IPS-18c (cell line): ENCODE measurements around the gene M1AP.

Experiments used
- H3K4me3 ChIP-seq: 2 replicates; pipeline ENCODE4 v1.7.0; 2013; ENCODE audit warnings: low read depth, mild to moderate bottlenecking, low read length, moderate library complexity; ENCODE audit not compliant: insufficient read depth
- H3K9me3 ChIP-seq: one replicate; pipeline ENCODE4 v1.6.1; 2013; ENCODE audit warnings: mild to moderate bottlenecking, low read length, moderate library complexity; ENCODE audit not compliant: control insufficient read depth, insufficient read depth

Gene M1AP

GRCh38 chr2:74510272-74510671 lies 137.9 kb downstream of the M1AP start:
- H3K4me3 ChIP-seq = no peak overlapping the region
- H3K9me3 ChIP-seq = no peaks in the 10 kb centered on the region

- Histone ChIP-seq H3K9me3 (no peaks in the 10 kb centered on the region), H3K4me3 (peak overlapping the region; percentile 94)
These were observed 140.1 kb downstream of the M1AP start for GRCh38 chr2:74507926-74508520.
